DOHH2 (cell line): ENCODE results near the gene MYO6.

Experiments
- H3F3A ChIP-seq: fragments of 200-600 bp; sonication (generic), shearing (Covaris generic); 2 replicates; pipeline ENCODE4 v1.6.0; 2016; ENCODE audit warnings: antibody characterized with exemption, mild to moderate bottlenecking; ENCODE audit not compliant: control insufficient read depth, insufficient read depth
- H3K27ac ChIP-seq: fragments of 200-600 bp; sonication (generic); 2 replicates; pipeline ENCODE4 v1.5.1; 2014; ENCODE audit warnings: low read depth, mild to moderate bottlenecking, low read length, moderate library complexity
- H3K27me3 ChIP-seq: fragments of 200-600 bp; sonication (generic); 2 replicates; pipeline ENCODE4 v1.6.1; 2014; ENCODE audit warnings: mild to moderate bottlenecking, low read length, mixed read lengths; ENCODE audit not compliant: control insufficient read depth
- H3K36me3 ChIP-seq: fragments of 200-600 bp; sonication (generic); 2 replicates; pipeline ENCODE4 v1.6.1; 2014; ENCODE audit warnings: mild to moderate bottlenecking, low read length, moderate library complexity, mixed read lengths; ENCODE audit not compliant: control insufficient read depth
- H3K4me1 ChIP-seq: fragments of 200-600 bp; sonication (generic); 2 replicates; pipeline ENCODE4 v1.6.1; 2014; ENCODE audit warnings: mild to moderate bottlenecking, low read length, mixed read lengths; ENCODE audit not compliant: control insufficient read depth
- H3K4me2 ChIP-seq: fragments of 200-600 bp; sonication (generic); 2 replicates; pipeline ENCODE4 v1.6.0; 2014; ENCODE audit warnings: mild to moderate bottlenecking, low read length, moderate library complexity
- H3K4me3 ChIP-seq: fragments of 200-600 bp; sonication (generic); 2 replicates; pipeline ENCODE4 v1.5.1; 2014; ENCODE audit warnings: mild to moderate bottlenecking, low read length, mixed read lengths
- H3K79me2 ChIP-seq: fragments of 200-600 bp; sonication (generic); 2 replicates; pipeline ENCODE4 v1.6.1; 2014; ENCODE audit warnings: mild to moderate bottlenecking, low read length, mixed read lengths; ENCODE audit not compliant: control insufficient read depth
- H3K9me2 ChIP-seq: fragments of 200-600 bp; sonication (generic); replicated peaks from 2 replicates; pipeline ENCODE4 v1.6.1; 2014; ENCODE audit warnings: mild to moderate bottlenecking, low read length, mixed read lengths; ENCODE audit not compliant: control insufficient read depth
- H3K9me3 ChIP-seq: fragments of 200-600 bp; sonication (generic); 2 replicates; pipeline ENCODE4 v1.6.1; 2014; ENCODE audit warnings: antibody characterized with exemption, low read length, mixed read lengths; ENCODE audit not compliant: control insufficient read depth, insufficient read depth
- H4K20me1 ChIP-seq: fragments of 200-600 bp; sonication (generic); 2 replicates; pipeline ENCODE4 v1.6.0; 2014; ENCODE audit warnings: low read depth, mild to moderate bottlenecking, antibody characterized with exemption, low read length, moderate library complexity; ENCODE audit not compliant: control insufficient read depth, insufficient read depth
- CTCF ChIP-seq: fragments of 200-600 bp; sonication (generic); IDR thresholded peaks from one replicate; pipeline ENCODE4 v1.5.1; 2014; ENCODE audit warnings: antibody characterized with exemption, mild to moderate bottlenecking, low read depth, low read length; ENCODE audit not compliant: poor library complexity, severe bottlenecking
- EZH2phosphoT487 ChIP-seq: fragments of 200-600 bp; sonication (generic); IDR thresholded peaks from 2 replicates; pipeline ENCODE4 v1.6.1; 2017; ENCODE audit warnings: borderline replicate concordance, mild to moderate bottlenecking, antibody characterized with exemption, low read length, moderate library complexity, mixed read lengths

Gene MYO6

GRCh38 chr6:75747152-75747992 is 1.7 kb upstream of the MYO6 start:
- no peak for TF ChIP-seq CTCF
- no peak for TF ChIP-seq EZH2phosphoT487
- Histone ChIP-seq H3K27ac (peak overlapping the region; percentile 86), H3F3A (peaks cover 17% of the 10 kb centered on the region), H3K27me3 (peaks cover 8% of the 10 kb centered on the region), H3K79me2 (peaks cover 4% of the 10 kb centered on the region; the same call in 1 of the 2 replicates), H3K9me2 (no peaks in the 10 kb centered on the region), H3K36me3 (no peaks in the 10 kb centered on the region), H4K20me1 (no peaks in the 10 kb centered on the region), H3K4me1 (peaks cover 53% of the 10 kb centered on the region), H3K9me3 (no peaks in the 10 kb centered on the region), H3K4me3 (peak overlapping the region; percentile 91), H3K4me2 (peak overlapping the region; percentile 71)

GRCh38 chr6:75748003-75748742 is 866 bp upstream of the MYO6 start:
- peak overlapping the region; percentile 91 for H3K4me3 ChIP-seq
- peaks cover 4% of the 10 kb centered on the region; the same call in 1 of the 2 replicates for H3K79me2 ChIP-seq
- TF ChIP-seq EZH2phosphoT487 (no peak), CTCF (no peak)
- H3K27me3 ChIP-seq = peaks cover 8% of the 10 kb centered on the region
- peak overlapping the region; percentile 71 for H3K4me2 ChIP-seq
- peak overlapping the region; percentile 86 for H3K27ac ChIP-seq
- no peaks in the 10 kb centered on the region for H3K9me3 ChIP-seq
- H3K36me3 ChIP-seq = no peaks in the 10 kb centered on the region
- H3K9me2 ChIP-seq = no peaks in the 10 kb centered on the region
- no peaks in the 10 kb centered on the region for H4K20me1 ChIP-seq
- H3K4me1 ChIP-seq = peaks cover 53% of the 10 kb centered on the region
- H3F3A ChIP-seq = peaks cover 17% of the 10 kb centered on the region

GRCh38 chr6:75751443-75751842 is 2.4 kb downstream of the MYO6 start:
- Histone ChIP-seq H3K9me3 (no peaks in the 10 kb centered on the region), H3K4me2 (no peak overlapping the region), H3K36me3 (no peaks in the 10 kb centered on the region), H3K9me2 (no peaks in the 10 kb centered on the region), H3K4me1 (peaks cover 31% of the 10 kb centered on the region), H3K79me2 (peaks cover 4% of the 10 kb centered on the region; the same call in 1 of the 2 replicates), H4K20me1 (no peaks in the 10 kb centered on the region), H3F3A (peaks cover 17% of the 10 kb centered on the region), H3K27ac (no peak overlapping the region), H3K27me3 (peaks cover 8% of the 10 kb centered on the region), H3K4me3 (no peak overlapping the region)
- TF ChIP-seq CTCF (no peak), EZH2phosphoT487 (no peak)
